GM06990 (cell line): Measurements from ENCODE around the gene PWWP2B.

Experiments used
- DNase-seq: peaks from one replicate; pipeline ENCODE4 v3.0.0-alpha.2; 2011; ENCODE audit not compliant: insufficient read length; ENCODE audit errors: extremely low read depth
- H3K27me3 ChIP-seq: replicated peaks from 2 replicates; pipeline ENCODE4 v1.6.0; 2011; ENCODE audit warnings: low read length; ENCODE audit not compliant: control insufficient read depth, insufficient read depth
- H3K36me3 ChIP-seq: 2 replicates; pipeline ENCODE4 v1.5.1; 2011; ENCODE audit warnings: low read length; ENCODE audit not compliant: control insufficient read depth, insufficient read depth
- H3K4me3 ChIP-seq: replicated peaks from 2 replicates; pipeline ENCODE4 v1.5.1; 2011; ENCODE audit warnings: low read depth, mild to moderate bottlenecking, control low read depth, low read length
- CTCF ChIP-seq: IDR thresholded peaks from 2 replicates; pipeline ENCODE4 v1.5.1; 2011; ENCODE audit warnings: low read length, control low read depth, mild to moderate bottlenecking, inconsistent platforms; ENCODE audit not compliant: insufficient read depth, poor library complexity, severe bottlenecking

The PWWP2B gene

GRCh38 chr10:132421847-132422751 lies 25.1 kb downstream of the PWWP2B start:
- TF ChIP-seq CTCF = no peak
- H3K27me3 ChIP-seq = no peaks in the 10 kb centered on the region; the same call in 1 of the 2 replicates
- DNase-seq = peak; percentile 76
- no peaks in the 10 kb centered on the region for H3K36me3 ChIP-seq
- no peak overlapping the region for H3K4me3 ChIP-seq

- DNase-seq = no peak
- no peak for TF ChIP-seq CTCF
- H3K27me3 ChIP-seq = no peaks in the 10 kb centered on the region; the same call in 1 of the 2 replicates
- H3K4me3 ChIP-seq = no peak overlapping the region
- H3K36me3 ChIP-seq = no peaks in the 10 kb centered on the region
These were observed 26.2 kb downstream of the PWWP2B start for GRCh38 chr10:132422903-132423825.

DNA sequence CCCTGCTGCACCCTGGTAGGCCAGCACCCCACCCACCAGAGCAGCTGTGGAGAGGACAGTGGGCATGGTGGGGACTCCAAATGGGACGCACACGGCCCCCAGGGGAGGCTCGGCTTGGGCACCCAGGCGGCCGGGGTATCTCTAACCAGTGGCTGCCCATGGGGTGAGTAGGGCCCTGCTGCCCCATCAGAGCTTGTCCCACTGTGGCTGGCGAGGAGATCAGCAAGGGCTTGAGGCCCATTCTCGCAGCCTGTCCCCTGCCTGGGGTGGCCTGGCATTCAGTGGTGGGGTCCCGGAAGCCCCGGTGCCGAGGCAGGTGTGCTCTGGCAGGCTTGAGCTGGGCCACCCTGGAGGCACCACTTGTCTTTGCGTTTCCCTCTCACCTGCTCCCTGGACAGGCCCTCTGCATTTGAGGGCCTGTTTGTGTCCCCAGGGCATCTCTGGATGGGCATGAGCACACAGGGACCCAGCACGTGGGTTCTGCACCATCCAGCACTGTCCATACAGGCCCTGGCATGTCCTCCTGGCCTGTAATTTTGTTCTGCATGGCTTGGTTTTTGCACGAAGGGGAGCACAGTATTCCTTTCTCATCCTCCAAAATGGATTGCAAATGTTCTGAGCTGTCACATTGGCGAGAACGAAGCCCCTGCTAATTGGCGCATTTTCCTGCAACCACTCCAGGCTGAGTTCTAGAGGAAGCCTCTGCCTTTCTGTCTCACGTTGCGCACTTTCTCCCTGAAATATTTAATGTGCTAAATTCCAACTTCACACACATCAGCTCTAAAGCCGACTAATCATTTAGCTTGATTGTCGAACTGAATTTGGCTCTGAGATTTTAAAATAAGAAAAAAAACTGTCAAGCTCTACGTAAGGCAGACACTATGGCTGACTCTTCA lies 27.2 kb downstream of the PWWP2B start:
- TF ChIP-seq CTCF = no peak
- Histone ChIP-seq H3K36me3 (no peaks in the 10 kb centered on the region), H3K27me3 (no peaks in the 10 kb centered on the region), H3K4me3 (no peak overlapping the region)
- DNase-seq = no peak

- no peak for TF ChIP-seq CTCF
- Histone ChIP-seq H3K4me3 (no peak overlapping the region), H3K27me3 (no peaks in the 10 kb centered on the region), H3K36me3 (no peaks in the 10 kb centered on the region)
- DNase-seq = no peak
These were observed 28.2 kb downstream of the PWWP2B start for GRCh38 chr10:132425029-132425756.

- Histone ChIP-seq H3K36me3 (no peaks in the 10 kb centered on the region), H3K27me3 (no peaks in the 10 kb centered on the region), H3K4me3 (no peak overlapping the region)
- DNase-seq = no peak
- TF ChIP-seq CTCF = no peak
These were observed 28.8 kb downstream of the PWWP2B start for GRCh38 chr10:132425757-132426155.
